Stimulated activated CD8-positive, alpha-beta memory T cell treated with anti-CD3 and anti-CD28 coated beads, Interleukin-15, amount 100 ng/mL, for 24 hours (primary cell): ENCODE data around the gene CELF6.
"Not testable (repeated sequence)": the region's sequence is repeated elsewhere in the genome, so short reads cannot be mapped to it uniquely, and the experiment has no call there.

Experiments used
- DNase-seq: peaks from one replicate; pipeline ENCODE4 v3.0.0-alpha.2; 2020; ENCODE audit warnings: low read depth

CELF6 gene

GRCh38 chr15:72315706-72316370 lies 4.1 kb downstream of the CELF6 start:
- DNase-seq: no peak

- no peak for DNase-seq
Observed at GRCh38 chr15:72313881-72314280, 6.1 kb downstream of the CELF6 start.

GRCh38 chr15:72313448-72313840 lies 6.5 kb downstream of the CELF6 start:
- DNase-seq: no peak

GRCh38 chr15:72312605-72313447 lies 7.1 kb downstream of the CELF6 start:
- peak; percentile 6 for DNase-seq

GRCh38 chr15:72307026-72307425 lies 12.9 kb downstream of the CELF6 start:
- no peak for DNase-seq

- no peak for DNase-seq
Observed at GRCh38 chr15:72306211-72306785, 13.7 kb downstream of the CELF6 start.

- DNase-seq: no peak
Observed at GRCh38 chr15:72304596-72304995, 15.4 kb downstream of the CELF6 start.

GRCh38 chr15:72302955-72303354 lies 17.0 kb downstream of the CELF6 start:
- DNase-seq: no peak

- no peak for DNase-seq
Observed at GRCh38 chr15:72289597-72290325, 30.2 kb downstream of the CELF6 start.

GRCh38 chr15:72288796-72289596 lies 31.0 kb downstream of the CELF6 start:
- no peak for DNase-seq

GRCh38 chr15:72285927-72286516 lies 33.9 kb downstream of the CELF6 start:
- no peak for DNase-seq

GRCh38 chr15:72285402-72285801 lies 34.6 kb downstream of the CELF6 start:
- no peak for DNase-seq

- no peak for DNase-seq
Observed at GRCh38 chr15:72284781-72285180, 35.2 kb downstream of the CELF6 start.

GRCh38 chr15:72281713-72282112 lies 38.2 kb downstream of the CELF6 start:
- DNase-seq: no peak

- DNase-seq: no peak
Observed at GRCh38 chr15:72280751-72281150, 39.2 kb downstream of the CELF6 start.

GRCh38 chr15:72278737-72279136 lies 41.2 kb downstream of the CELF6 start:
- DNase-seq: no peak

- DNase-seq: no peak
Observed at GRCh38 chr15:72276326-72276700, 43.6 kb downstream of the CELF6 start.

GRCh38 chr15:72275635-72276325 lies 44.2 kb downstream of the CELF6 start:
- not testable (repeated sequence) for DNase-seq

GRCh38 chr15:72272997-72273352 lies 47.0 kb downstream of the CELF6 start:
- DNase-seq: no peak

- DNase-seq: peak; percentile 94
Observed at GRCh38 chr15:72272213-72272996, 47.6 kb downstream of the CELF6 start, which contains the start of gene PARP6. TSS of gene PARP6 (minus strand) at chr15:72272554. CDS start at chr15:72267477, 5,077 bp downstream.
